ENCODE data around the gene TAF10. TPM values are rescaled to one million over a fixed set of nuclear protein-coding genes. Genes with fewer than 3 reads are reported as not detected.

The TAF10 gene
- total RNA-seq, 1 donor from 2014 or later, result 143 TPM

DNA sequence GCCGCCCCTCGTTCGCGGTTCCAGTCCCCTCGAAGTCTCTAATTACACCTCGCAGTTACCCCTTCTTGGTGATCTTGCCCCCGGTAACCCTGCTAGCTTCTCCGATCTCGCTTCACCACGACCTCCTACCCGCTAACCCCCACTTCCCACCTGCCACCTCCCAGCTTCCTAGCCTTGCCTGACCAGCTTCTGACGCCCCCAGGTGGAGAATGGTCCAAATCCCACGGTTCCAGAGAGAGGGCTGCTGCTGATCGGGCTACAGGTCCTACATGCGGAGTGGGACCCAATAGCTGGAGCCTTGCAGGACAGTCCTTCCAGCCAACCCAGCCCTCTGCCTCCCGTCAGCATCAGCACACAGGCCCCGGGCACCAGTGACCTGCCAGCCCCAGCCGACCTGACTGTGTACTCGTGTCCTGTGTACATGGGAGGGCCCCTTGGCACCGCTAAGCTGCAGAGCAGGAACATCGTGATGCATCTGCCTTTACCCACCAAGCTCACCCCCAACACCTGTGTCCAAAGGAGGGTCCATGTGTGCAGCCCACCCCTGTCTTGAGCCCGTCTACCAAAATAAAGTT lies 40.5 kb downstream of the TAF10 start:
- H3K27ac Mint-ChIP-seq (ENCODE audit: unreplicated experiment), result no peak overlapping the region
- H3K4me1 Mint-ChIP-seq, result peaks cover 15% of the 10 kb centered on the region
- no peak overlapping the region for H3K4me3 Mint-ChIP-seq
- no peaks in the 10 kb centered on the region for H3K9me3 Mint-ChIP-seq
- no peak for DNase-seq (ENCODE audit: low read depth, low spot score)
- no peaks in the 10 kb centered on the region for H3K27me3 Mint-ChIP-seq (ENCODE audit: low read depth)
- H3K36me3 Mint-ChIP-seq (ENCODE audit: low read depth), result peaks cover 11% of the 10 kb centered on the region
- TF ChIP-seq, protein P1, sequence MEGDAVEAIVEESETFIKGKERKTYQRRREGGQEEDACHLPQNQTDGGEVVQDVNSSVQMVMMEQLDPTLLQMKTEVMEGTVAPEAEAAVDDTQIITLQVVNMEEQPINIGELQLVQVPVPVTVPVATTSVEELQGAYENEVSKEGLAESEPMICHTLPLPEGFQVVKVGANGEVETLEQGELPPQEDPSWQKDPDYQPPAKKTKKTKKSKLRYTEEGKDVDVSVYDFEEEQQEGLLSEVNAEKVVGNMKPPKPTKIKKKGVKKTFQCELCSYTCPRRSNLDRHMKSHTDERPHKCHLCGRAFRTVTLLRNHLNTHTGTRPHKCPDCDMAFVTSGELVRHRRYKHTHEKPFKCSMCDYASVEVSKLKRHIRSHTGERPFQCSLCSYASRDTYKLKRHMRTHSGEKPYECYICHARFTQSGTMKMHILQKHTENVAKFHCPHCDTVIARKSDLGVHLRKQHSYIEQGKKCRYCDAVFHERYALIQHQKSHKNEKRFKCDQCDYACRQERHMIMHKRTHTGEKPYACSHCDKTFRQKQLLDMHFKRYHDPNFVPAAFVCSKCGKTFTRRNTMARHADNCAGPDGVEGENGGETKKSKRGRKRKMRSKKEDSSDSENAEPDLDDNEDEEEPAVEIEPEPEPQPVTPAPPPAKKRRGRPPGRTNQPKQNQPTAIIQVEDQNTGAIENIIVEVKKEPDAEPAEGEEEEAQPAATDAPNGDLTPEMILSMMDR (conservative IDR thresholded peaks at IDR 0.05), result no peak

DNA sequence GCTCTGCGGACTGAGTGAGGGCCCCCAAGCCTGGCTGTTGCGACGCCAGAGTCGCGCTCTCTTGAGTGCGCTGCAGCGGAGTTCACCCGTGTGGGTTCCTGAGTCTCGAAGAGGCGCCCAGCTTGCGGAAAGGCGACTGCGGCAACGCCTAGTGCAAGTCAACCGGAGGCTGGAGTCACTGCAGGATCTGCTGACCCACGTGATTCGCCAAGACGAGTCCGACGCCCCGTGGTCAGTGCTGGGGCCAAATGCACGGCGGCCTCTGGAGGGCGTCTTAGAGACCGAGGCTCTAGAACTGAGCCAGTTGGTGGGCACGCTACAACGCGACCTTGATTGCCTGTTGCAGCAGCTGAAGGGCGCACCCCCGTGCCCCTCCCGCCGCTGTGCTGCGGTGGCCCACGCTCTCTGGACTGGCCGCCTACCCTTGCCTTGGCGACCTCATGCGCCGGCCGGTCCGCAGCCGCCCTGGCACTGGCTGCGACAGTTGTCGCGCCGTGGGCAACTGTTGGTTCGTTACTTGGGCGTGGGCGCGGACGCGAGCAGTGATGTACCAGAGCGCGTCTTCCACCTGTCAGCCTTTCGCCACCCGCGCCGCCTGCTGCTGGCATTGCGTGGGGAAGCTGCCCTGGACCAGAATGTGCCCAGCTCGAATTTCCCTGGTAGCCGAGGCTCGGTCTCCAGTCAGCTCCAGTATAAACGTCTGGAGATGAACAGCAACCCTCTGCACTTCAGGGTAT lies 41.2 kb downstream of the TAF10 start:
- no peak overlapping the region for H3K27ac Mint-ChIP-seq (ENCODE audit: unreplicated experiment)
- H3K36me3 Mint-ChIP-seq (ENCODE audit: low read depth), result peaks cover 11% of the 10 kb centered on the region
- H3K4me3 Mint-ChIP-seq, result no peak overlapping the region
- no peak for DNase-seq (ENCODE audit: low read depth, low spot score)
- TF ChIP-seq, protein P1 (conservative IDR thresholded peaks at IDR 0.05), result no peak
- H3K4me1 Mint-ChIP-seq, result peaks cover 12% of the 10 kb centered on the region
- H3K27me3 Mint-ChIP-seq (ENCODE audit: low read depth), result no peaks in the 10 kb centered on the region
- no peaks in the 10 kb centered on the region for H3K9me3 Mint-ChIP-seq

DNA sequence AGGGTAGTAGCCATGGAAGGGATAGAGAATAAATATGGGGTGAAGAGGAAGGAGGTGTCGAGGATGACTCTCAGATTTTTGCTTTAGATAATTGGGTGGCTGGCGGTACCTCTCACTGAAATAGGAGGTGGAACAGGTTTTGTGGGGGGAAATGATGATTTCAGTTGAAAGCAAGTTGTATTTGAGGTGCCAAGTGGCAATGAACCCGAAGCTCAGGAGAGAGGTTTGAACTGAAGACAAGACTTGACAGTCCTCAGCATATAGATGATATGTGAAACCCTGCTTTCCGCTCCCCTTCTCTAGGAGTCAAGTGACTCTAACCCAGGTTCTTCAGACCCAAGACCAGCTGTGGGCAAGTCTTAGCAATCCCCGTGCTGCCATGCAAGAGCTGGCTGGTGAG lies 42.3 kb downstream of the TAF10 start:
- H3K4me1 Mint-ChIP-seq, result peaks cover under 1% of the 10 kb centered on the region
- no peak overlapping the region for H3K4me3 Mint-ChIP-seq
- no peak overlapping the region for H3K27ac Mint-ChIP-seq (ENCODE audit: unreplicated experiment)
- no peaks in the 10 kb centered on the region for H3K9me3 Mint-ChIP-seq
- H3K27me3 Mint-ChIP-seq (ENCODE audit: low read depth), result no peaks in the 10 kb centered on the region
- peaks cover 11% of the 10 kb centered on the region for H3K36me3 Mint-ChIP-seq (ENCODE audit: low read depth)
- no peak for DNase-seq (ENCODE audit: low read depth, low spot score)
- TF ChIP-seq, protein P1 (conservative IDR thresholded peaks at IDR 0.05), result no peak

DNA sequence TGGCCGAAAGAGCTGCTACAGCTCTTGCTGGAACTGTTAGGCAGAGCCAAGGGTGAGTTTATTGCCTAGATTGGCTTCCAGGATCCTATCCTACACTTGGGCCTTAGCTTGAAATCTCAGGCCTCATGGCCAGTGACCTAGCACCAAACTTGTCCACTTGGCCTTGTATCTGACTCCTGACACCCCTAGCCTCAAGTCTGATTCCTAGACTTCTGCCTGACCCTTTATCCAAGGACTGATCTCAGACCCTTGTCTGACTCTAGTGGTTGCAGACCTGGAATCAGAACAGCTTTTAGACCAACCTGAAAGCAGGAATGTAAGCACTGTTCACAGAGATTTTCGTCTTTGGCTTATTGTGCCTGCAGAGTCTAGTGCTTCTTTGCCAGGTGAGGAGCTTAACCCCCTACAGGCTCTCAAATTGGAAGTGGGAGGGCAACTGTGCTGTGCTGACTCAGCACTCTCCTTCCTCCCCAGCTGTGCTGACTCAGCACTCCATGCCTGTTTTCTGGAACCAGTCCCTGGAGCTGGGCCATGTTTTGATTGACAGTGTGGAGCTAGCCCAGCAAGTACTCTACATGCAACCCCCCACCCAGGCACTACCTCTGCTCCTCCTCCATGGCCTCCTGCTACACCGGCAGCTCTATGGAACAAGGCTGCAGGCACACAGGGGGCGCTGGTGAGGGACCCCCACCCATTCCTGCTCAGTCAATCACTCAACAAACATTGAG lies 43.7 kb downstream of the TAF10 start:
- Mint-ChIP-seq H3K27me3 (ENCODE audit: low read depth) (no peaks in the 10 kb centered on the region), H3K36me3 (ENCODE audit: low read depth) (peaks cover 11% of the 10 kb centered on the region), H3K4me3 (no peak overlapping the region), H3K27ac (ENCODE audit: unreplicated experiment) (no peak overlapping the region), H3K4me1 (no peaks in the 10 kb centered on the region), H3K9me3 (no peaks in the 10 kb centered on the region)
- DNase-seq (ENCODE audit: low read depth, low spot score), result peak; percentile 1
- TF ChIP-seq, protein P1 (conservative IDR thresholded peaks at IDR 0.05), result no peak

DNA sequence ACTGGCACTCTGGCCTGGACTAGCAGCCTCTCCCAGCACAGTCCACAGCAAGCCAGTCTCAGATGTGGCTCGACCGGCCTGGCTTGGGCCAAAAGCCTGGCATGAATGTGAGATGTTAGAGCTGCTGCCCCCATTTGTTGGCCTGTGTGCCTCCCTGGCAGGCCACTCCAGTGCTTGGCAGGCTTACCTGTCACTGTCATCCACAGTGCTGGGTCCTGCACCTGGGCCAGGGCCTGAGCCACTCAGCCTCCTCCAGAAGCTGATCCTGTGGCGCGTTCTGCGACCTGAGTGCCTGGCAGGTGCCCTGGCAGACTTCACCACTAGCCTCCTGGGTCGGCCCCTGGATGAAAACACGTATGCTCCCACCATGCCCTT lies 44.7 kb downstream of the TAF10 start:
- Mint-ChIP-seq H3K36me3 (ENCODE audit: low read depth) (peaks cover 6% of the 10 kb centered on the region), H3K9me3 (no peaks in the 10 kb centered on the region), H3K4me3 (no peak overlapping the region), H3K27me3 (ENCODE audit: low read depth) (no peaks in the 10 kb centered on the region), H3K4me1 (no peaks in the 10 kb centered on the region), H3K27ac (ENCODE audit: unreplicated experiment) (no peak overlapping the region)
- no peak for DNase-seq (ENCODE audit: low read depth, low spot score)
- TF ChIP-seq, protein P1 (conservative IDR thresholded peaks at IDR 0.05), result no peak
